BLaER1 (cell line): ENCODE measurements around the gene MAP3K8.

Experiments
- H3K27ac ChIP-seq: shearing (Covaris generic); formaldehyde crosslinking; 2 replicates; pipeline ENCODE4 v1.8.1; 2022
- H3K27me3 ChIP-seq: shearing (Covaris generic); formaldehyde crosslinking; 2 replicates; pipeline ENCODE4 v1.8.1; 2022
- H3K36me3 ChIP-seq: shearing (Covaris generic); formaldehyde crosslinking; 2 replicates; pipeline ENCODE4 v1.8.1; 2022
- H3K4me1 ChIP-seq: shearing (Covaris generic); formaldehyde crosslinking; 2 replicates; pipeline ENCODE4 v1.8.1; 2022
- H3K4me2 ChIP-seq: shearing (Covaris generic); formaldehyde crosslinking; 2 replicates; pipeline ENCODE4 v1.8.1; 2022
- H3K4me3 ChIP-seq: shearing (Covaris generic); formaldehyde crosslinking; 2 replicates; pipeline ENCODE4 v1.8.1; 2022
- H3K9ac ChIP-seq: shearing (Covaris generic); formaldehyde crosslinking; 2 replicates; pipeline ENCODE4 v1.8.1; 2022
- H3K9me3 ChIP-seq: shearing (Covaris generic); formaldehyde crosslinking; 2 replicates; pipeline ENCODE4 v1.8.1; 2022
- H4K20me1 ChIP-seq: shearing (Covaris generic); formaldehyde crosslinking; 2 replicates; pipeline ENCODE4 v1.8.1; 2022
- Cebpa-rat ChIP-seq: shearing (Covaris generic); IDR thresholded peaks from 2 replicates; pipeline ENCODE4 v1.8.1; 2022

The MAP3K8 gene

GRCh38 chr10:30443049-30443448 is 9.1 kb downstream of the MAP3K8 start:
- no peak for TF ChIP-seq Cebpa-rat
- H3K27me3 ChIP-seq = no peaks in the 10 kb centered on the region
- peaks cover 23% of the 10 kb centered on the region for H3K4me1 ChIP-seq
- H3K4me2 ChIP-seq = no peak overlapping the region
- H3K9me3 ChIP-seq = no peaks in the 10 kb centered on the region
- no peak overlapping the region for H3K4me3 ChIP-seq
- H4K20me1 ChIP-seq = peaks cover 11% of the 10 kb centered on the region; the same call in 1 of the 2 replicates
- no peak overlapping the region for H3K9ac ChIP-seq
- no peak overlapping the region for H3K27ac ChIP-seq
- peaks cover 55% of the 10 kb centered on the region for H3K36me3 ChIP-seq

- no peak overlapping the region for H3K4me3 ChIP-seq
- H3K9ac ChIP-seq = no peak overlapping the region
- H3K27me3 ChIP-seq = no peaks in the 10 kb centered on the region
- H3K9me3 ChIP-seq = no peaks in the 10 kb centered on the region
- H3K4me1 ChIP-seq = peaks cover 18% of the 10 kb centered on the region
- no peak overlapping the region for H3K27ac ChIP-seq
- no peaks in the 10 kb centered on the region for H4K20me1 ChIP-seq
- no peak for TF ChIP-seq Cebpa-rat
- peaks cover 58% of the 10 kb centered on the region for H3K36me3 ChIP-seq
- peak overlapping the region; percentile 31 for H3K4me2 ChIP-seq
Observed at GRCh38 chr10:30445711-30446110, 11.7 kb downstream of the MAP3K8 start.

- H4K20me1 ChIP-seq = no peaks in the 10 kb centered on the region
- H3K4me2 ChIP-seq = no peak overlapping the region
- H3K36me3 ChIP-seq = peaks cover 60% of the 10 kb centered on the region
- H3K9ac ChIP-seq = no peak overlapping the region
- no peak overlapping the region for H3K27ac ChIP-seq
- H3K9me3 ChIP-seq = no peaks in the 10 kb centered on the region
- 0 out of 2 replicates have a peak, but pooled peaks have one; percentile 21 for TF ChIP-seq Cebpa-rat
- no peaks in the 10 kb centered on the region for H3K27me3 ChIP-seq
- H3K4me3 ChIP-seq = no peak overlapping the region
- H3K4me1 ChIP-seq = peaks cover 18% of the 10 kb centered on the region
Observed at GRCh38 chr10:30447125-30447799, 13.3 kb downstream of the MAP3K8 start.

- TF ChIP-seq Cebpa-rat = no peak
- no peaks in the 10 kb centered on the region for H4K20me1 ChIP-seq
- peaks cover 60% of the 10 kb centered on the region for H3K36me3 ChIP-seq
- H3K4me3 ChIP-seq = no peak overlapping the region
- H3K4me1 ChIP-seq = peaks cover 18% of the 10 kb centered on the region
- H3K27ac ChIP-seq = no peak overlapping the region
- no peak overlapping the region for H3K9ac ChIP-seq
- no peaks in the 10 kb centered on the region for H3K27me3 ChIP-seq
- no peak overlapping the region for H3K4me2 ChIP-seq
- H3K9me3 ChIP-seq = no peaks in the 10 kb centered on the region
Observed at GRCh38 chr10:30448092-30448491, 14.1 kb downstream of the MAP3K8 start.

GRCh38 chr10:30453764-30454527 is 20.0 kb downstream of the MAP3K8 start:
- H4K20me1 ChIP-seq = no peaks in the 10 kb centered on the region
- H3K9ac ChIP-seq = no peak overlapping the region
- no peak overlapping the region for H3K4me3 ChIP-seq
- TF ChIP-seq Cebpa-rat = no peak
- H3K9me3 ChIP-seq = no peaks in the 10 kb centered on the region
- no peak overlapping the region for H3K27ac ChIP-seq
- peaks cover 69% of the 10 kb centered on the region for H3K36me3 ChIP-seq
- no peak overlapping the region for H3K4me2 ChIP-seq
- H3K4me1 ChIP-seq = peaks cover 19% of the 10 kb centered on the region
- no peaks in the 10 kb centered on the region for H3K27me3 ChIP-seq

- Histone ChIP-seq H3K4me2 (peak overlapping the region; percentile 63; the same call in 1 of the 2 replicates), H3K27me3 (no peaks in the 10 kb centered on the region), H3K4me1 (peaks cover 19% of the 10 kb centered on the region), H3K36me3 (peaks cover 72% of the 10 kb centered on the region), H3K27ac (no peak overlapping the region), H4K20me1 (no peaks in the 10 kb centered on the region), H3K9ac (no peak overlapping the region), H3K9me3 (no peaks in the 10 kb centered on the region), H3K4me3 (no peak overlapping the region)
- no peak for TF ChIP-seq Cebpa-rat
Observed at GRCh38 chr10:30454744-30455510, 20.9 kb downstream of the MAP3K8 start.

GRCh38 chr10:30455816-30456215 is 21.8 kb downstream of the MAP3K8 start:
- no peak overlapping the region for H3K4me3 ChIP-seq
- H4K20me1 ChIP-seq = no peaks in the 10 kb centered on the region
- no peak overlapping the region for H3K9ac ChIP-seq
- H3K27me3 ChIP-seq = no peaks in the 10 kb centered on the region
- peak overlapping the region; percentile 31; the same call in 1 of the 2 replicates for H3K27ac ChIP-seq
- TF ChIP-seq Cebpa-rat = no peak
- H3K4me2 ChIP-seq = peak overlapping the region; percentile 63
- H3K9me3 ChIP-seq = no peaks in the 10 kb centered on the region
- H3K4me1 ChIP-seq = peaks cover 19% of the 10 kb centered on the region
- H3K36me3 ChIP-seq = peaks cover 72% of the 10 kb centered on the region

GRCh38 chr10:30456266-30456665 is 22.3 kb downstream of the MAP3K8 start:
- peak overlapping the region; percentile 63 for H3K4me2 ChIP-seq
- H3K9me3 ChIP-seq = no peaks in the 10 kb centered on the region
- peaks cover 19% of the 10 kb centered on the region for H3K4me1 ChIP-seq
- no peak overlapping the region for H3K9ac ChIP-seq
- peaks cover 72% of the 10 kb centered on the region for H3K36me3 ChIP-seq
- H3K27ac ChIP-seq = peak overlapping the region; percentile 31; the same call in 1 of the 2 replicates
- no peak overlapping the region for H3K4me3 ChIP-seq
- no peaks in the 10 kb centered on the region for H4K20me1 ChIP-seq
- no peak for TF ChIP-seq Cebpa-rat
- H3K27me3 ChIP-seq = no peaks in the 10 kb centered on the region

- Histone ChIP-seq H3K4me1 (peaks cover 19% of the 10 kb centered on the region), H3K4me2 (no peak overlapping the region), H3K27ac (no peak overlapping the region), H3K36me3 (peaks cover 53% of the 10 kb centered on the region), H3K4me3 (no peak overlapping the region), H3K9me3 (no peaks in the 10 kb centered on the region), H3K9ac (no peak overlapping the region), H3K27me3 (no peaks in the 10 kb centered on the region), H4K20me1 (no peaks in the 10 kb centered on the region)
- TF ChIP-seq Cebpa-rat = no peak
Observed at GRCh38 chr10:30459283-30459682, 25.3 kb downstream of the MAP3K8 start.
